GM15510 (cell line): ENCODE data around the gene CPVL.

Experiments
- POLR2A ChIP-seq: IDR thresholded peaks from 3 replicates; pipeline ENCODE4 v1.6.1; 2011; ENCODE audit warnings: borderline replicate concordance; ENCODE audit not compliant: insufficient read length; ENCODE audit errors: extremely low read depth

The CPVL gene

GRCh38 chr7:29090836-29091601 lies 55.3 kb downstream of the CPVL start:
- TF ChIP-seq POLR2A = no peak

- TF ChIP-seq POLR2A = no peak
Measured at GRCh38 chr7:29090151-29090805, 56.1 kb downstream of the CPVL start.

GRCh38 chr7:29087840-29088170 lies 58.5 kb downstream of the CPVL start:
- no peak for TF ChIP-seq POLR2A

GRCh38 chr7:29086545-29086944 lies 59.8 kb downstream of the CPVL start:
- no peak for TF ChIP-seq POLR2A

GRCh38 chr7:29084832-29085231 lies 61.5 kb downstream of the CPVL start:
- TF ChIP-seq POLR2A = no peak

GRCh38 chr7:29080803-29081202 lies 65.5 kb downstream of the CPVL start:
- no peak for TF ChIP-seq POLR2A

- TF ChIP-seq POLR2A = no peak
Measured at GRCh38 chr7:29078311-29079260, 67.8 kb downstream of the CPVL start.

GRCh38 chr7:29077854-29078253 lies 68.5 kb downstream of the CPVL start:
- no peak for TF ChIP-seq POLR2A

- TF ChIP-seq POLR2A = no peak
Measured at GRCh38 chr7:29077176-29077575, 69.2 kb downstream of the CPVL start.

GRCh38 chr7:29076631-29077030 lies 69.7 kb downstream of the CPVL start:
- no peak for TF ChIP-seq POLR2A

- TF ChIP-seq POLR2A = no peak
Measured at GRCh38 chr7:29075606-29076005, 70.7 kb downstream of the CPVL start.

GRCh38 chr7:29071203-29071874 lies 75.0 kb downstream of the CPVL start:
- no peak for TF ChIP-seq POLR2A

GRCh38 chr7:29066641-29067040 lies 79.7 kb downstream of the CPVL start:
- TF ChIP-seq POLR2A = no peak

GRCh38 chr7:29065181-29065857 lies 81.0 kb downstream of the CPVL start:
- no peak for TF ChIP-seq POLR2A
